GM23248 (cell line): ENCODE results near the gene IL10RB.

Experiments used
- EZH2 ChIP-seq: fragments of 200-600 bp; sonication (generic); IDR thresholded peaks from 2 replicates; pipeline ENCODE4 v1.6.1; 2018; ENCODE audit warnings: antibody characterized with exemption, mild to moderate bottlenecking; ENCODE audit not compliant: insufficient read depth, poor library complexity, severe bottlenecking
- EZH2phosphoT487 ChIP-seq: fragments of 200-600 bp; sonication (generic); IDR thresholded peaks from 2 replicates; pipeline ENCODE4 v1.6.1; 2018; ENCODE audit warnings: antibody characterized with exemption, moderate library complexity, mild to moderate bottlenecking, low read depth; ENCODE audit not compliant: insufficient read depth

GRCh38 chr21:33324291-33325221 lies 58.4 kb downstream of the IL10RB start, which contains the start of gene IFNAR1:
- no peak for TF ChIP-seq EZH2
- no peak for TF ChIP-seq EZH2phosphoT487
